ENCODE measurements around the gene CXorf38. TPM values are rescaled to one million over a fixed set of nuclear protein-coding genes. Genes with fewer than 3 reads are reported as not detected.
A peak's percentile ranks its signal among the peaks of the same experiment; 100 is the strongest.
"Not testable (repeated sequence)": the region's sequence is repeated elsewhere in the genome, so short reads cannot be mapped to it uniquely, and the experiment has no call there.

Gene CXorf38
- total RNA-seq, 4 donors from 2014 or later, result 8.6 to 15.3 (median 13.3) TPM

DNA sequence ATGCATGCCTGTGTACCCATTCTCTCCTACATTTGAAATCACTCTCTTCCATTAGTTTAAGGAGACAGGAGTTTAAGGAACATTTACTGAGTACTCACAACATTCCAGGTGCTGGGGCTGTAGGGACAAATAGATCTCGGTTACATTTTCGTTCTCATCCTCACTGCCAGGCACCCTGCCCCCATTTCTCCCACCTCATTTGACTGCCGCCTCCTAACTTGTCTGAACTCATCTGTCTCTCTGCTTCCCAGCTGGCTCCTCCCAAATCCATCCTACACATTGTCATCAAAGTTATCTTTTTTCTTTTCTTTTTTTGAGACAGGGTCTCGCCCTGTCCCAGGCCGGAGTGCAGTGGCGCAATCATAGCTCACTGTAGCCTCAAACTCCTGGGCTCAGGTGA, 43.9 kb downstream of the CXorf38 start:
- Histone ChIP-seq H3K4me1 (no peaks in the 10 kb centered on the region), H3K27me3 (no peaks in the 10 kb centered on the region), H3K36me3 (peaks cover 0 to 54% of the 10 kb centered on the region in 2 donors), H3K27ac (no peak overlapping the region), H3K4me3 (no peak overlapping the region), H3K9me3 (no peaks in the 10 kb centered on the region)
- 85 to 93% methylated on average over 3 of the region's 6 CpGs for WGBS, 2 donors (ENCODE audit: low coverage in 1 of 2)
- ATAC-seq, result no peak
- TF ChIP-seq CTCF (IDR thresholded peaks at IDR 0.05) (no peak), EP300 (IDR thresholded peaks at IDR 0.05) (no peak), POLR2AphosphoS5 (IDR thresholded peaks at IDR 0.05) (no peak), POLR2A (IDR thresholded peaks at IDR 0.05) (no peak)

DNA sequence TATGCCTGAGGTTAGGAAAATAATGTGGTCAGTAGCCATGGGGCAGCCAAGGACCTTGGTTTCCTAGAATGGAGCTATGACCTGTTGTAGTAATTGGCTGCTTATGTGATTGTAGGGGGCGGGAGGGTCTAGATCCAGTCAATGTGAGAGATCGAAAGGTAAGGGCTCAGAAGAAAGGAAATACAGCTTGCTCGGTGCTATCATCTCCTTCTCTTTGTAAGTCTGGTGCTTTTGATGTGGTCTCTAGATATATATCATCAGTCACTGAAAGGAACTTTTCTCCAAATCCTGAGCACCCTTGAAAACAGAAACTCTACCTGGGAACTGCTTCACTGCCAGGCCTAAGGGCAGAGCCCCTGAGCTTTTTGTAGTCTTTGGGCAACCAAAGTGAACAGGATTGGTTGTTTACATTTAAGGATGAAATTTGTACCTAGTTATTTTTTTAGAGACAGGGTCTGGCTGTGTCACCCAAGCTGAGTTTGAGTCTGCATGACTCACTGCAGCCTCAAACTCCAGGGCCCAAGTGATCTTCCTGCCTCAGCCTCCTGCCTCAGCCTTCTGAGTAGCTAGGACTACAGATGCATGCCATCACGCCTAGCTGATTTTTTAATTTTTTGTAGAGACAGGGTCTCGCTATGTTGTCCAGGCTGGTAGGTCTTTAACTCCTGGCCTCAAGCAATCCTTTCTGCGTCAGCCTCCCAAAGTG, 57.6 kb downstream of the CXorf38 start:
- H3K36me3 ChIP-seq, result peaks cover 0 to 45% of the 10 kb centered on the region in 2 donors
- H3K9me3 ChIP-seq, H3K4me1 ChIP-seq, H3K27me3 ChIP-seq, H3K4me3 ChIP-seq, ATAC-seq, H3K27ac ChIP-seq: not testable (repeated sequence)
- 89 to 92% methylated on average over 4 to 5 of the region's 6 CpGs for whole genome bisulfite sequencing, 2 donors (ENCODE audit: low coverage in 1 of 2)

DNA sequence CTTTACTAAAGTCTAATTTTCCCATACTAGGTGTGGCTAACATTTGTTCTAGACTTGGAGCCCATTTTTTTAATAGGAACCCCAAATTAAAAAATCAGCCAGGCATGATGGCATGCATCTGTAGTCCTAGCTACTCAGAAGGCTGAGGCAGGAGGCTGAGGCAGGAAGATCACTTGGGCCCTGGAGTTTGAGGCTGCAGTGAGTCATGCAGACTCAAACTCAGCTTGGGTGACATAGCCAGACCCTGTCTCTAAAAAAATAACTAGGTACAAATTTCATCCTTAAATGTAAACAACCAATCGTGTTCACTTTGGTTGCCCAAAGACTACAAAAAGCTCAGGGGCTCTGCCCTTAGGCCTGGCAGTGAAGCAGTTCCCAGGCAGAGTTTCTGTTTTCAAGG, 59.7 kb downstream of the CXorf38 start:
- not testable (repeated sequence) for H3K9me3 ChIP-seq, ATAC-seq, H3K27me3 ChIP-seq, H3K4me3 ChIP-seq, H3K27ac ChIP-seq, H3K4me1 ChIP-seq
- H3K36me3 ChIP-seq, result peaks cover 0 to 34% of the 10 kb centered on the region in 2 donors
- WGBS, 2 donors (ENCODE audit: low coverage in 1 of 2), result 29% methylated on average over 1 of the region's 1 CpG; no CpG with 5 or more reads in 1 of the 2 donors

DNA sequence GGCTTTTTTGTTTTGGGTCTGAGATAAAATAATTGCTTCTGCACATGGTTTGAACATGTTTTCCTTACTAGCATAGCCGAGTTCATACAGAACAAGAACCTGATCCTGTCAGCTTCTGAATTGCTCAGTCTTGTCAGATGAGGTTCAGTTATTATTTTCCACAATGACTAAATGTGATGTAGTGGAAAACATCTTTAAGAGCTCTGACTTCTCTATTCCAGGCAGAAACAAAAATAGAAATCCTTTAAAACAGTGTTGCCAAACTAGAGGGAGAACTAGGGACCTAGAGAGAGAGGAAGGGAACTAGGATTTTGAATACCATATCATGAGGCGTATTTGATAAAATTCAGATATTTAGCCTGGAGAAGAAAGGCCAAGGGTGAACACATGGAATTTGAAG, 64.5 kb downstream of the CXorf38 start:
- no peaks in the 10 kb centered on the region for H3K36me3 ChIP-seq
- H3K27ac ChIP-seq, result no peak overlapping the region
- H3K27me3 ChIP-seq, result no peaks in the 10 kb centered on the region
- H3K4me3 ChIP-seq, result no peak overlapping the region
- TF ChIP-seq POLR2AphosphoS5 (IDR thresholded peaks at IDR 0.05), result no peak
- no peak for TF ChIP-seq POLR2A (IDR thresholded peaks at IDR 0.05)
- no peak for TF ChIP-seq EP300 (IDR thresholded peaks at IDR 0.05)
- TF ChIP-seq CTCF (IDR thresholded peaks at IDR 0.05), result no peak
- H3K4me1 ChIP-seq, result peaks cover 0 to 19% (median 5%) of the 10 kb centered on the region in 3 donors
- no peaks in the 10 kb centered on the region for H3K9me3 ChIP-seq
- no peak for ATAC-seq
- 71 to 83% methylated on average over 1 to 2 of the region's 2 CpGs for WGBS, 2 donors (ENCODE audit: low coverage in 1 of 2)

DNA sequence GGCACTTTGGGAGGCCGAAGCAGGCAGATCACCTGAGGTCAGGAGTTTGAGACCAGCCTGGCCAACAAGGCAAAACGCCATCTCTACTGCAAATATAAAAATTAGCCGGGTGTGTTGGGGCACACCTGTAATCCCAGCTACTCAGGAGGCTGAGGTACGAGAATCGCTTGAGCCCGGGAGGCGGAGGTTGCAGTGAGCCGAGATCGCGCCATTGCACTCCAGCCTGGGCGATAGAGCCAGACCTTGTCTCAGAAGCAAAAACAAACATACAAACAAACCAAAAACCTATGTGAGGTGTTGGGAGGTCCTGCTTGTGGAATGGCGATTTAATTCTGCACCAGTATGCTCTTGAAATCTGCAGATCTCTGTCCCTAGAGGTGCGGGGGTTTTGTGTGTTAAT, 65.2 kb downstream of the CXorf38 start:
- 88% methylated on average over 3 of the region's 13 CpGs; no CpG with 5 or more reads in 1 of the 2 donors for WGBS, 2 donors (ENCODE audit: low coverage in 1 of 2)
- peak overlapping the region in 1 of 2 donors; percentile 82 for H3K4me3 ChIP-seq
- not testable (repeated sequence) for H3K27me3 ChIP-seq

GRCh38 chrX:40581336-40581920, 65.9 kb downstream of the CXorf38 start:
- H3K27me3 ChIP-seq, result no peaks in the 10 kb centered on the region
- no peaks in the 10 kb centered on the region for H3K9me3 ChIP-seq
- 16% methylated on average over 7 of the region's 15 CpGs; no CpG with 5 or more reads in 1 of the 2 donors for WGBS, 2 donors (ENCODE audit: low coverage in 1 of 2)
- H3K27ac ChIP-seq, result peak overlapping the region; percentile 76 to 94 (median 90)
- TF ChIP-seq POLR2AphosphoS5 (IDR thresholded peaks at IDR 0.05) (no peak), CTCF (IDR thresholded peaks at IDR 0.05) (no peak), POLR2A (IDR thresholded peaks at IDR 0.05) (no peak), EP300 (IDR thresholded peaks at IDR 0.05) (no peak)
- H3K36me3 ChIP-seq, result no peaks in the 10 kb centered on the region
- H3K4me3 ChIP-seq, result peak overlapping the region; percentile 73 to 82
- ATAC-seq, result no peak
- H3K4me1 ChIP-seq, result peaks cover 0 to 16% (median 5%) of the 10 kb centered on the region in 3 donors

More for the DNA sequence above, 65.2 kb downstream of the CXorf38 start:
- not testable (repeated sequence) for H3K36me3 ChIP-seq, H3K9me3 ChIP-seq, ATAC-seq, H3K27ac ChIP-seq
- peaks cover 0 to 16% (median 5%) of the 10 kb centered on the region in 3 donors for H3K4me1 ChIP-seq
